PC-9 (cell line): ENCODE data around the gene PDE4D. TPM values are rescaled to one million over a fixed set of nuclear protein-coding genes. Genes with fewer than 3 reads are reported as not detected.
A peak's percentile ranks its signal among the peaks of the same experiment; 100 is the strongest.
"Not testable (repeated sequence)": the region's sequence is repeated elsewhere in the genome, so short reads cannot be mapped to it uniquely, and the experiment has no call there.

Experiments
- BruUV-seq: library from RNA; stranded (reverse); fragments of 400-500 nt; replicated peaks from 2 replicates; lab custom pipeline; 2021; lab: Mats Ljungman, UMichigan
- CTCF ChIA-PET: fragments of 300-600 bp; sonication (Branson Sonifier 250); formaldehyde crosslinking; loops from one replicate; lab custom pipeline; 2022; ENCODE audit warnings: antibody characterized with exemption; lab: Charles Lee
- POLR2A ChIA-PET: fragments of 300-600 bp; sonication (Branson Sonifier 250); formaldehyde crosslinking; loops from one replicate; lab custom pipeline; 2022; ENCODE audit warnings: antibody characterized with exemption; ENCODE audit not compliant: unreplicated experiment; lab: Charles Lee
- DNase-seq, 2 experiments: peaks; one replicate each; pipeline versions ENCODE4 v3.0.0 to v3.0.0-alpha.2; 2015 to 2022; ENCODE audit warnings: mixed read lengths in 1 of 2
- H2AFZ ChIP-seq: fragments of 200-600 bp; sonication (generic); 2 replicates; pipeline ENCODE4 v1.8.1; 2017; ENCODE audit warnings: antibody characterized with exemption
- H3F3A ChIP-seq: fragments of 200-600 bp; sonication (generic); 2 replicates; pipeline ENCODE4 v1.8.1; 2017; ENCODE audit warnings: antibody characterized with exemption, mild to moderate bottlenecking, low read depth; ENCODE audit not compliant: insufficient read depth
- H3K27ac ChIP-seq: fragments of 200-600 bp; sonication (generic); 2 replicates; pipeline ENCODE4 v1.6.1; 2016; ENCODE audit warnings: mixed run types
- H3K27me3 ChIP-seq: fragments of 200-600 bp; sonication (generic); 2 replicates; pipeline ENCODE4 v1.6.1; 2016; ENCODE audit warnings: low read depth, mixed run types; ENCODE audit not compliant: insufficient read depth
- H3K36me3 ChIP-seq: fragments of 200-600 bp; sonication (generic); 2 replicates; pipeline ENCODE4 v1.6.1; 2016; ENCODE audit warnings: low read depth, mixed run types
- H3K4me1 ChIP-seq: fragments of 200-600 bp; sonication (generic); replicated peaks from 2 replicates; pipeline ENCODE4 v1.6.1; 2016; ENCODE audit warnings: mixed run types; ENCODE audit not compliant: insufficient read depth
- H3K4me2 ChIP-seq: fragments of 200-600 bp; sonication (generic); 2 replicates; pipeline ENCODE4 v1.6.1; 2017; ENCODE audit warnings: mixed run types
- H3K4me3 ChIP-seq: fragments of 200-600 bp; sonication (generic); 2 replicates; pipeline ENCODE4 v1.6.1; 2016; ENCODE audit warnings: mixed run types
- H3K79me2 ChIP-seq: fragments of 200-600 bp; sonication (generic); 2 replicates; pipeline ENCODE4 v1.6.1; 2017; ENCODE audit warnings: low read depth, mixed run types
- H3K9me2 ChIP-seq: fragments of 200-600 bp; sonication (generic); 2 replicates; pipeline ENCODE4 v1.8.1; 2017; ENCODE audit warnings: mild to moderate bottlenecking; ENCODE audit not compliant: insufficient read depth
- H3K9me3 ChIP-seq: fragments of 200-600 bp; sonication (generic); 2 replicates; pipeline ENCODE4 v1.8.1; 2016; ENCODE audit warnings: low read depth; ENCODE audit not compliant: insufficient read depth
- H4K20me1 ChIP-seq: fragments of 200-600 bp; sonication (generic); 2 replicates; pipeline ENCODE4 v1.8.1; 2017; ENCODE audit not compliant: insufficient read depth
- EZH2 ChIP-seq: fragments of 200-600 bp; sonication (generic); IDR thresholded peaks from 2 replicates; pipeline ENCODE4 v1.8.0; 2017; ENCODE audit warnings: antibody characterized with exemption, low read depth
- intact Hi-C: fragments of 100-400 bp; cut with micrococcal nuclease; formaldehyde crosslinking; loops from one replicate; pipeline ENCODE4 v1.10.0; 2022; ENCODE audit not compliant: unreplicated experiment
- total RNA-seq: library from RNA; stranded (reverse); gene quantifications from 2 replicates; pipeline ENCODE4 v1.2.3, GENCODE V29; 2021
- TF ChIP-seq, protein P1 (sequence below): fragments of 200-600 bp; sonication (generic); conservative IDR thresholded peaks from 2 replicates; pipeline ENCODE4 v1.6.1; 2017; ENCODE audit warnings: mixed run types, antibody characterized with exemption, mild to moderate bottlenecking, moderate library complexity

Gene PDE4D
- total RNA-seq, 1 experiment from 2014 or later: 9.8 TPM

DNA sequence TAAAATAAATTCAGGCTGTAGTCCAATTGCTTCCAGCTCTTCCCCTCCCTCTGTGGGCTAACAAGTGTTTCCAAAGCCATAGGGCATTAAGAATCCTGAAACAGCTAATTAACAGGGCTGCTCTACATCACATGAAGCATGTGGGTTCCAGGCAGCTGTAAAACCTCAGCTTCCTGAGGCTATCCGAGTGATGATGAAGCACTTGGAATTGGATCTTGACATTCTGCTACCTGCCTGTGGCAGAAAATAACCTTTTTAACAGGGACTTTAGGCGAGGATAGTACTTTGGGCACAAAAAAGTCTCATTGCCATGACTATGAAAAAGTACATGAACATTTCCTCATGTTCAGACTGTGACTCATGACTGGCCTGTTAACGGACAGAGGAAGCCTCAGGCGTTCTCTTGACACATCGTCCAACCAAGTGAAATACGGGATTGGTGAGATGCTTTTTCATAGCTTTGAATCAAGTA lies 107.2 kb downstream of the PDE4D start:
- Histone ChIP-seq H3K9me3 (peaks cover 5% of the 10 kb centered on the region; the same call in 1 of the 2 replicates), H3K9me2 (no peaks in the 10 kb centered on the region), H4K20me1 (no peaks in the 10 kb centered on the region), H3K79me2 (no peaks in the 10 kb centered on the region), H3K36me3 (peaks cover 4% of the 10 kb centered on the region; the same call in 1 of the 2 replicates), H3K27me3 (no peaks in the 10 kb centered on the region), H3F3A (peaks cover 18% of the 10 kb centered on the region; the same call in 1 of the 2 replicates), H3K4me2 (peak overlapping the region; percentile 43), H3K4me1 (peaks cover 30% of the 10 kb centered on the region), H3K4me3 (no peak overlapping the region), H2AFZ (no peak overlapping the region), H3K27ac (peak overlapping the region; percentile 87)
- POLR2A ChIA-PET: no interaction called here
- CTCF ChIA-PET: no interaction called here
- intact Hi-C loops: loop anchor here (1.0 to 2.0 kb wide), 2 partner anchors 18 to 223 kb away; no protein-coding TSS in a partner anchor
- BruUV-seq: TSS peak; percentile 21
- DNase-seq: peak; percentile 61 to 95
- no peak for TF ChIP-seq EZH2
- TF ChIP-seq, protein P1, sequence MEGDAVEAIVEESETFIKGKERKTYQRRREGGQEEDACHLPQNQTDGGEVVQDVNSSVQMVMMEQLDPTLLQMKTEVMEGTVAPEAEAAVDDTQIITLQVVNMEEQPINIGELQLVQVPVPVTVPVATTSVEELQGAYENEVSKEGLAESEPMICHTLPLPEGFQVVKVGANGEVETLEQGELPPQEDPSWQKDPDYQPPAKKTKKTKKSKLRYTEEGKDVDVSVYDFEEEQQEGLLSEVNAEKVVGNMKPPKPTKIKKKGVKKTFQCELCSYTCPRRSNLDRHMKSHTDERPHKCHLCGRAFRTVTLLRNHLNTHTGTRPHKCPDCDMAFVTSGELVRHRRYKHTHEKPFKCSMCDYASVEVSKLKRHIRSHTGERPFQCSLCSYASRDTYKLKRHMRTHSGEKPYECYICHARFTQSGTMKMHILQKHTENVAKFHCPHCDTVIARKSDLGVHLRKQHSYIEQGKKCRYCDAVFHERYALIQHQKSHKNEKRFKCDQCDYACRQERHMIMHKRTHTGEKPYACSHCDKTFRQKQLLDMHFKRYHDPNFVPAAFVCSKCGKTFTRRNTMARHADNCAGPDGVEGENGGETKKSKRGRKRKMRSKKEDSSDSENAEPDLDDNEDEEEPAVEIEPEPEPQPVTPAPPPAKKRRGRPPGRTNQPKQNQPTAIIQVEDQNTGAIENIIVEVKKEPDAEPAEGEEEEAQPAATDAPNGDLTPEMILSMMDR: no peak

DNA sequence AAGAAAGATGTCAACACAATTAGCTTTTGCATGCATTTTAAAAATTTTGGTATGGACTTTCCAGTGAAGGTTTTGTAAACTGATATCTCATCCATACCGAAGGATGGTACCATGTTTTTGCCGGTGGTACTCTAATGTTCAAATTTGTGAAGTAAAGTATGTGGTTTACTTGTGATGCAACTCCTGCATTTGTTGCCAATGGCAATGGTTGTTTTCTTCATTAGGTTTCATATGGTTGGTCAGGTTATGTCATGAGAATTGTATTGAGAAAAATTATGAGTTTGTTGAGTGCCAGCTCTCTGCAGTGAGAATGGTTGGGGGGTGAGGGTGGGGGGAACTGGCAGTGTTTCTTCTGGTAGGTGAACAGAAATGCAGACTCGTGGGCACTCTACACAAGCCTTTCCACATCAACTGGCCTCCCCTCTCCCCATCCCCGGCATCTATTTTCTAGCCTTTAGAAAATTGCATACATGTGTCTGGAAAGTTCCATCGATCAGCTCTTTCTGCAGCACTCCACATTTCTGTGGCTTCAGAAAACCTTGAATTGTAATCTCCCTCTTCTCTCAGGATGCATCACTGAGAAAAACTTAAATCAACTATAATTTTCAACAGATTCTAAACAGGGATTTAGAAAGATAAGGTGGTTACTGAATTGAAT lies 107.7 kb downstream of the PDE4D start:
- peaks cover 5% of the 10 kb centered on the region; the same call in 1 of the 2 replicates for H3K9me3 ChIP-seq
- ChIA-PET CTCF (no interaction called here), POLR2A (no interaction called here)
- H3K4me2 ChIP-seq: peak overlapping the region; percentile 43
- no peak overlapping the region for H3K4me3 ChIP-seq
- TF ChIP-seq, protein P1: no peak
- no peak for TF ChIP-seq EZH2
- no peaks in the 10 kb centered on the region for H4K20me1 ChIP-seq
- H3K4me1 ChIP-seq: peaks cover 30% of the 10 kb centered on the region
- no TSS peak for BruUV-seq
- no peaks in the 10 kb centered on the region for H3K9me2 ChIP-seq
- H2AFZ ChIP-seq: no peak overlapping the region
- H3K36me3 ChIP-seq: peaks cover 4% of the 10 kb centered on the region; the same call in 1 of the 2 replicates
- H3F3A ChIP-seq: peaks cover 18% of the 10 kb centered on the region; the same call in 1 of the 2 replicates
- H3K27me3 ChIP-seq: no peaks in the 10 kb centered on the region
- peak overlapping the region; percentile 87 for H3K27ac ChIP-seq
- no peak for DNase-seq
- intact Hi-C loops: loop anchor here (1.0 to 2.0 kb wide), 2 partner anchors 17 to 223 kb away; no protein-coding TSS in a partner anchor
- no peaks in the 10 kb centered on the region for H3K79me2 ChIP-seq

DNA sequence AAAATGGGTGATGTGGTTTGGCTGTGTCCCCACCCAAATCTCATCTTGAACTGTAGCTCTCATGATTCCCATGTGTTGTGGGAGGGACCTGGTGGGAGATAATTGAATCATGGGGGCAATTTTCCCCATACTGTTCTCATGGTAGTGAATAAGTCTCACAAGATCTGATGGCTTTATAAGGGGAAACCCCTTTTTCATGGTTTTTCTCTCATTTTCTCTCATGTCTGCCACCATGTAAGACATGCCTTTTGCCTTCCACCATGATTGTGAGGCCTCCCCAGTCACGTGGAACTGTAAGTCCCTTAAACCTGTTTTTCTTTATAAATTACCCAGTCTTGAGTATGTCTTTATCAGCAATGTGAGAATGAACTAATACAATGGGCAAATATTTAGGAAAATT lies 108.8 kb downstream of the PDE4D start:
- not testable (repeated sequence) for BruUV-seq
- CTCF ChIA-PET: interaction anchor here (0.5 kb wide), 1 partner anchor 18 kb away, joined by 4 read pairs; no protein-coding TSS in a partner anchor

More for the DNA sequence above, 108.8 kb downstream of the PDE4D start:
- H3K9me2 ChIP-seq, H3K79me2 ChIP-seq, intact Hi-C loops, H3K27me3 ChIP-seq, H3K4me2 ChIP-seq, H2AFZ ChIP-seq, DNase-seq, H3K27ac ChIP-seq, H4K20me1 ChIP-seq, H3K36me3 ChIP-seq, H3K9me3 ChIP-seq, H3K4me3 ChIP-seq: not testable (repeated sequence)
- peaks cover 18% of the 10 kb centered on the region; the same call in 1 of the 2 replicates for H3F3A ChIP-seq
- POLR2A ChIA-PET: interaction anchor here (0.7 kb wide), 1 partner anchor 42 kb away, joined by 3 read pairs; no protein-coding TSS in a partner anchor
- H3K4me1 ChIP-seq: peaks cover 20% of the 10 kb centered on the region
